ENCODE results near the gene TAAR5. TPM values are rescaled to one million over a fixed set of nuclear protein-coding genes. Genes with fewer than 3 reads are reported as not detected.
A peak's percentile ranks its signal among the peaks of the same experiment; 100 is the strongest.

The TAAR5 gene
- total and polyA plus RNA-seq, 10 of the 15 experiments (the other 5 are each of a cell fraction or from before 2014, with no cell fraction given), result not detected

GRCh38 chr6:132612449-132613108 is 23.0 kb upstream of the TAAR5 start:
- ChIA-PET SMC1A (ENCODE audit: uncharacterized antibody, unreplicated experiment) (no interaction called here), POLR2A (no interaction called here), CTCF (interaction anchor here (0.7 kb wide), 1 partner anchor 13 kb away, joined by 3 read pairs; no protein-coding TSS in a partner anchor), RAD21 (ENCODE audit: unreplicated experiment) (no interaction called here)
- in situ Hi-C loops (cut with MboI) (no loop called here), intact Hi-C loops (cut with micrococcal nuclease; ENCODE audit: unreplicated experiment) (no loop called here)
- Histone ChIP-seq H3K79me2 (ENCODE audit: control insufficient read depth, insufficient read depth, low read length) (no peaks in the 10 kb centered on the region), H3K9ac (ENCODE audit: control insufficient read depth, insufficient read depth, low read length) (no peak overlapping the region), H2AFZ (ENCODE audit: control insufficient read depth, low read depth, low read length) (no peak overlapping the region), H3K4me1 (ENCODE audit: control insufficient read depth, insufficient read depth, low read length) (no peaks in the 10 kb centered on the region), H4K20me1 (ENCODE audit: control insufficient read depth, insufficient read depth) (no peaks in the 10 kb centered on the region), H3K4me3 (no peak overlapping the region), H3K27ac (ENCODE audit: control insufficient read depth, insufficient read depth) (no peak overlapping the region), H3K4me2 (ENCODE audit: control insufficient read depth, insufficient read depth) (no peak overlapping the region), H3K36me3 (ENCODE audit: control insufficient read depth in 2 of 2, insufficient read depth in 2 of 2, low read length in 1 of 2) (no peaks in the 10 kb centered on the region), H3K9me3 (replicated peaks; ENCODE audit: control insufficient read depth, insufficient read depth, low read length) (no peaks in the 10 kb centered on the region), H3K27me3 (replicated peaks in 1 of 2; ENCODE audit: control insufficient read depth in 2 of 2, insufficient read depth in 2 of 2, low read length in 1 of 2) (no peaks in the 10 kb centered on the region; a peak in 1 of 4 replicates)
- WGBS (ENCODE audit: insufficient coverage, insufficient replicate concordance, low lambda C conversion rate, missing lambda C conversion rate), result 34% methylated on average over 4 of the region's 4 CpGs
- TF ChIP-seq IRF4 (IDR thresholded peaks at IDR 0.05; ENCODE audit: low read depth, low read length) (no peak), MLLT1 (IDR thresholded peaks at IDR 0.05) (no peak), NR2F1 (conservative IDR thresholded peaks at IDR 0.05) (no peak), CBX3 (IDR thresholded peaks at IDR 0.05; ENCODE audit: borderline replicate concordance, low read depth) (no peak), MYC (IDR thresholded peaks at IDR 0.05; ENCODE audit: insufficient read depth, insufficient read length, insufficient replicate concordance, low read length, severe bottlenecking) (no peak), STAT3 (IDR thresholded peaks at IDR 0.05; ENCODE audit: low read depth, low read length) (no peak), MTA3 (IDR thresholded peaks at IDR 0.05; ENCODE audit: borderline replicate concordance, low read length) (no peak)
- DNase-seq (ENCODE audit: low read depth, low spot score) (no peak), ATAC-seq (peak; percentile 65), FAIRE-seq (no peak)
- BruUV-seq (replicated peaks), result no TSS peak

Measured in GM12878 (cell line).